GM19468 (cell line): ENCODE measurements around the gene ING2.
"Not testable (repeated sequence)": the region's sequence is repeated elsewhere in the genome, so short reads cannot be mapped to it uniquely, and the experiment has no call there.

Experiments
- ATAC-seq: cut with Tn5 transposase; IDR thresholded peaks from one replicate; pipeline ENCODE4 v1.9.1; 2021; ENCODE audit warnings: mild to moderate bottlenecking, moderate library complexity, moderate number of reproducible peaks; ENCODE audit not compliant: unreplicated experiment; ENCODE audit errors: extremely low read depth

Gene ING2

GRCh38 chr4:183543435-183543834, 38.6 kb downstream of the ING2 start:
- no peak for ATAC-seq

- ATAC-seq: no peak
Observed at GRCh38 chr4:183544109-183544508, 39.3 kb downstream of the ING2 start.

GRCh38 chr4:183546376-183546775, 41.5 kb downstream of the ING2 start:
- ATAC-seq: no peak

GRCh38 chr4:183548306-183548705, 43.4 kb downstream of the ING2 start:
- ATAC-seq: no peak

- no peak for ATAC-seq
Observed at GRCh38 chr4:183550345-183551093, 45.7 kb downstream of the ING2 start.

GRCh38 chr4:183552274-183553146, 47.7 kb downstream of the ING2 start:
- no peak for ATAC-seq

- not testable (repeated sequence) for ATAC-seq
Observed at GRCh38 chr4:183553147-183553478, 48.3 kb downstream of the ING2 start.

GRCh38 chr4:183553601-183554345, 48.9 kb downstream of the ING2 start:
- ATAC-seq: no peak

- ATAC-seq: no peak
Observed at GRCh38 chr4:183554346-183554686, 49.5 kb downstream of the ING2 start.

- ATAC-seq: no peak
Observed at GRCh38 chr4:183554878-183555585, 50.2 kb downstream of the ING2 start.

- no peak for ATAC-seq
Observed at GRCh38 chr4:183556947-183557346, 52.1 kb downstream of the ING2 start.

- no peak for ATAC-seq
Observed at GRCh38 chr4:183557611-183558010, 52.8 kb downstream of the ING2 start.

- no peak for ATAC-seq
Observed at GRCh38 chr4:183558873-183559272, 54.0 kb downstream of the ING2 start.

- ATAC-seq: no peak
Observed at GRCh38 chr4:183561905-183562304, 57.0 kb downstream of the ING2 start.
